Lung microvascular endothelial cell (primary cell): Measurements from ENCODE around the gene DDX19B. TPM values are rescaled to one million over a fixed set of nuclear protein-coding genes. Genes with fewer than 3 reads are reported as not detected.

Experiments
- DNase-seq, 2 donors: peaks; one replicate each; pipeline versions ENCODE4 v3.0.0 to v3.0.0-alpha.2; 2010; ENCODE audit warnings: low read depth in 2 of 2
- total RNA-seq: library from RNA; depleted of rRNA; stranded (reverse); fragments of >200 nt; gene quantifications from 2 replicates; pipeline ENCODE4 v1.2.1, GENCODE V29; 2014

The DDX19B gene
- total RNA-seq, 1 donor from 2014 or later: 15.5 TPM

GRCh38 chr16:70348991-70349390 lies 50.0 kb downstream of the DDX19B start:
- DNase-seq: peak; percentile 41 to 72

GRCh38 chr16:70349783-70350182 lies 50.8 kb downstream of the DDX19B start:
- no peak for DNase-seq

DNA sequence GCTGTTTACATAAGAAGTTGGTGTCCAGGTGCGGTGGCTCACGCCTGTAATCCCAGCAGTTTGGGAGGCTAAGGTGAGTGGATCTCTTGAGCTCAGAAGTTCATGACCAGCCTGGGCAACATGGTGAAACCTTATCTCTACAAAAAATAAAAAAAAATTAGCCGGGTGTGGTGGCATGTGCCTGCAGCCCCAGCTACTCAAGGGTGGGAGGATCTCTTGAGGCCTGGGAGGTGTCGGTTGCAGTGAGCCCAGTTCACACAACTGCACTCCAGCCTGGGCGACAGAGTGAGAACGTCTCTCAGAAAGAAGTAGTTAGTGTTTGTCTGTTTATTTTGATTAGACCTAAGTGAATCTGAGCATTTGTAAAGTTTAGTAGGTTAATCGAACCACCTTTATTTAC lies 60.6 kb downstream of the DDX19B start:
- DNase-seq: no peak

DNA sequence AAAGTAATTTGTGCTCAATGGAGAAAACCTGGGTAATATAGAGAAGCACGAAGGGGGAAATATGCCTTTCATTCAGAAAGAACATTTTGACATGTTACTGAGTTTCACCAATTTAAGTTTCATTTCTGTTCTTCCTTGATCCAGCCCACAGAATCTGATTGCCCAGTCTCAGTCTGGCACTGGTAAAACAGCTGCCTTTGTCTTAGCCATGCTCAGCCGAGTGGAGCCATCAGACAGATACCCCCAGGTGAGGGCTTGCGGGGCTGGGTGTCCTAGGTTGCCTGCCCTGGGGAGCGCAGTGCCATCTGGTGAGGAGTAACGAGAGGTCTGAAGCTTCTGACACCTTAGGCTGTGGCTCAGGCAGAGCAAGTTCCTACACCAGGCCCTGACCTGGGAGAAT lies 65.4 kb downstream of the DDX19B start:
- DNase-seq: no peak

GRCh38 chr16:70370145-70370544 lies 71.2 kb downstream of the DDX19B start:
- DNase-seq: peak; percentile 48 to 56

DNA sequence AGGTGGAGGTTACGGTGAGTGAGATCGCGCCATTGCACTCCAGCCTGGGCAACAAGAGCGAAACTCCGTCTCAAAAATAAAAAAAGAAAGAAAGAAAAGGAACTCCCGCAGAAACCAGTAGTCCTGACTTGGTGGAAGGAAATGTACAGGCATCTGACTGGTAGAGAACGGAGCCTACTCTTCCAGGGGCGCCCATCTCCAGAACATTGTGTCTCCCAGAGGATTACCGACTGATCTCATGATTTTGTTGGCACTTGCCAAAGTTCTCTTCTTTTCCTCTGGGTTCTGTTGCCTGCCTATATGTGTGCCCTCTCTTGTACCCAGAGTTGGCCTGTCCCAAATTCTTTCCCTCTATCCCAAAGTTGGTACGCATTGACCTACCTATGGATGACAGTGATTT lies 71.9 kb downstream of the DDX19B start:
- DNase-seq: no peak

DNA sequence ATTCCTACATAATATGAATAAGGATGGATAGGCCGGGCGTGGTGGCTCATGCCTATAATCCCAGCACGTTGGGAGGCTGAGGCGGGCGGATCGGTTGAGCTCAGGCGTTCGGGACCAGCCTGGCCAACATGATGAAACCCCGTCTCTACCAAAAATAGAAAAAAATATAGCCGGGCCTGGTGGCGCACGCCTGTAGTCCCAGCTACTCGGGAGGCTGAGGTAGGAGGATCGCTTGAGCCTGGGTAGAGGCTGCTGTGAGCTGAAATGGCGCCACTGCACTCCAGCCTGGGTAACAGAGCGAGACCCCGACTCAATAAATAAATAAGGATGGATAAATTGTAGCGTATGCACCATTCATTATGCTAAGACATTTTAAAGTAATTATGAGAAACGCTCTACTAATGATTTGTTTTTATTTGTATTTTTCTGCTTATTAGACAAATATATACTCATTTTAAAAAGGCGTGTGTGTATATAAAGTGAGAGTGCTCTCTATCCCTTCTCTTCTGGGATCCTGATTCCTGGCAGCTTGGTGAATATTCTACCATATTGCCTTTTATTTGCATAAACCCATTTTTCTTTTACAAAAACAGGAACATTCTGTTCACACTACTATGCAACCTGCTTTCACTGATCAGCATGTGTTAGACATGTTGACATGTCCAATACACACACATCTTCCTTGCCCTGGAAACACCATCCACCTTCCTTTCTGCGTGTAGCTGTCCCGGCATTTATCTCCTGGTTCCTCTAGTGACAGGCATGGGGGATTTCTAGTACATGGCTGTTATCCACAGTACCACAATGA lies 74.1 kb downstream of the DDX19B start:
- DNase-seq: no peak

DNA sequence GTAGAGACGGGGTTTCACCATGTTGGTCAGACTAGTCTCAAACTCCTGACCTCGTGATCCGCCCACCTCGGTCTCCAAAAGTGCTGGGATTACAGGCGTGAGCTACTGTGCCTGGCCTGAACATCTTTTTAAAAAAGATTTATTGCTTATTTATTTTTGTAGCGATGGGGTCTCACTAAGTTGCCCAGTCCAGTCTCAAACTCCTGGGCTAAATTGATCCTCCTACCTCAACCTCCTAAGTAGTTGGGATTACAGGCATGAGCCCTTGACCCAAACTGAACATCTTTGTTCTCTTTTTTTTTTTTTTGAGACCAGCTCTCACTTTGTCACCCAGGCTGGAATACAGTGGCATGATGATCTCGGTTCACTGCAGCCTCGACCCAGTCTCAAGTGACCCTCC lies 75.2 kb downstream of the DDX19B start:
- DNase-seq: no peak

DNA sequence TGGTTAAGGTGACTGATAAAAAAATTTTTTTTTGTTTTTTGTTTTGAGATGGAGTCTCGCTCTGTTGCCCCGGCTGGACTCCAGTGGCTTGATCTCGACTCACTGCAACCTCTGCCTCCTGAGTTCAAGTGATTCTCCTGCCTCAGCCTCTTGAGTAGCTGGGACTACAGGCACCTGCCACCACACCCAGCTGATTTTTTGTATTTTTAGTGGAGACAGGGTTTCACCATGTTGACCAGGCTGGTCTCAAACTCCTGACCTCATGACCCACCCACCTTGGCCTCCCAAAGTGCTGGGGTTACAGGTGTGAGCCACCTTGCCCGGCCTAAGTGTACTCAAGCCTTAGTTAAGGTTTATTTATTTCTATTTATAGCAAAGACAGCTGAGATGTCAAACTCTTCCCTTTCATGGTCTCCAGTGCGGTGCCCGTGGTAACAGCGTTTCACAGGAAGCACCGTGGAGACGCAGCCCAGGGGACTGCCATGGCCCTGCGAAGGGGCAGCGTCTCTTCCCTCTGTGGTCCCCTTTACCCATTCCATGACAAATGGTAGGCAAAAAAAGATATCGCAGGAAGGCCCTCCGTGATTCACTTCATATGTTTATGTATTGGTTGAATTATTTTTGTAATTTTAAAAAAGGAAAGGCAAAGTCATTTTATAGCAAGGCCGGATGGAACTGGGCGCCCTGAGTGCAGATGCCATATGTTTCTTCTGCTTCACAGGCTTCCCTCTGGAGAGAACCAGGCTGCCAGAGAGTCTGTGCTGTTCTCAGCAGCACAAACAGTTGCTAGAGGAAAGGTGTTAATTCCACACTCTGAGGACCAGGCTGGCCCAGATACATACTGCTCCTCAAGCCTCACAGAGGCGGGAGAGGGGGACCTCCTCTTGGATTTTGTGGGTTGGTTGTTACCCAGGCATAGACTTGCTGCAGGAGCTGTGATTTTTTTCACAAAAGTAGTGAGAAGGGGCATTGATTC lies 76.9 kb downstream of the DDX19B start:
- no peak for DNase-seq

GRCh38 chr16:70377782-70378181 lies 78.8 kb downstream of the DDX19B start:
- DNase-seq: peak in 1 of 2 donors; percentile 76

DNA sequence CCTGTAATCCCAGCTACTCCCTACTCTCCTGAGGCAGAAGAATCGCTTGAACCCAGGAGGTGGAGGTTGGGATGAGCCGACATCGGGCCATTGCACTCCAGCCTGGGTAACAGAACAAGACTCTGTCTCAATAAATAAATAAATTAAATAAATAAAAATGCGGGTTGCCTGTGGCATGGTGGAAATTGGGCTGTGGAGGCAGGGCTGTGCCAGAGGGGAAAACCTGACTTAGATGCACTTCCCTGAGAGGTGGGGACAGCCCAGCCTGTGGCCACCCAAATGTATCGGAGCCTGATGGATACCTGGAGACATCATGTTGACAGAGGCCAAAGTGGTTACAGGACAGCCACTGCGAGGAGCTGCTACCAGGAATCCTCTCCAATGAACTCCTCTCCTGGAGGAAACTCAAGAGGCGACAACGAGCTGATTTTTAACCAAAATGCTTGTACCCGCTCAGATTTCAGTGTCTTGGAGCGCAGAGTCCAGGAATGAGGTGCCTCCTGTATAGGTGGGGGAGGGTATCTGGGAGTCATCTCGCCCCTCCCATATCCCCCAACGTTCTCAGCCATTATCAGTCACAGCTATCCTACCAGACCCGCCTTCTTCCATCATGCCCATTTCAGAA lies 80.0 kb downstream of the DDX19B start:
- DNase-seq: no peak

DNA sequence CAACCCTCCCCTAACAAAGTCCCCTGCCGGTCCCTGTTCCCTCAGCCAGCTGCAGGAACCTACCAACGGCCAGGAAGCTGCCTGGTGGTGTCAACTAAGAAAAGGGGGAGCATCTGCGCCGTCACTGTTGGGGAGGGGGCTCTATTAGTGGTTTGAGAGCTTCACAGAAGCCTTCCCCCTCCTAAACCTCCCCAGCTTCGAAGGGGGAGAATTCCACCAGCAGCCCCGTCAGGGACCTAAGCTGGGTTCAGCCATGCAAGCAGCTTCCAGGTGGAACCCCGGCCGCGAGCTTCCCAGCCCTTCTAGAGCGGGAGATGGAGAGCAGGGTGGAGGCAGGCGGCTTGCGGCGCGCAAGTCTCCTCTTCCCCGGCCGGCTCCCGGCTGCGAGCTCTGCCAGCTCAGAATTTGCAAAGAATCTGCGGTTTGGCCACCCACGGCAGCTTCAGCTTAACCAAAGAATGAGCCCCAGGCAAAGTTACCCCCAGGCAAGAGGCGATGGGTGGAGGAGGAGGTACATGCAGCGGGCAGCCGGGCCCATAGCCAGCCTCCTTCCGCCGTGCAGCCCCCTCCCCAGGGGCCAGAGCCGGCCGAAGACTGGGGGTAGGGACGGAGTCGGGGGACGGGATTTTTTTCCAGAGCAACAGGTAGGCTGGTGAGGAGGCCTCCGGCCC lies 81.4 kb downstream of the DDX19B start:
- DNase-seq: peak; percentile 50 to 57

DNA sequence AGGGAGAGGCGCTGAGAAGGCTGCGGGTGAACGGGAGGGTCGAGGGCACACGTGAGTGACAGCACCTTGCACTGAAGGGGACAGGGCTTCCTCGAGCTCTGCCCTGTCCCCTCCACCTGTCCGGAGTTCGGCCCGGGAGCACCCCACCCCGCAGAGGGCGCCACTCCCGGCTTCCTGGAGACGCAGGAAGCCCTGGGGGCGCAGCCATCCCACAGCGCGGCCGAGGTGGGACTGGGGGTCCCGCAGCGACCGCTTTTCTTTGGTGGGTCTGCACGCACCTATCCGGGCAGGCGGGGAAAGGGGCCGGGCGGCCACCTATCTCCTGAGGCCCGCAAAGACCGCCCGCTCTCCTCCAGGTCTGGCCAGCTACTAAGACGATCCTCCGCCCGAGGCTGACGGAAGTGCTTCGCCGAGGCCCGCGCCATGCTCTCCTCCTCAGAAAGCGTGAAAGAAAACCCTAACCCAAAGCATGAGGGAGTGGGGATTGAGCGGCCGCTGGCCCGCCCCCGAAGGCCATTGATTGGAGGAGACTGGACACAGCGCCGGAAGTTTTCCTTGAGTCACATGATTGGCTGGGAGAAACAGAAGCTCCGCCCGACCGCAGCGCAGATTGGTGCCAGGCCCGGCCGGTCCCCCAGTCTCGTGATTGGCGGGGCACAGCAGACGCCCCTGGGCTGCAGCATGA lies 82.1 kb downstream of the DDX19B start:
- peak; percentile 97 for DNase-seq

DNA sequence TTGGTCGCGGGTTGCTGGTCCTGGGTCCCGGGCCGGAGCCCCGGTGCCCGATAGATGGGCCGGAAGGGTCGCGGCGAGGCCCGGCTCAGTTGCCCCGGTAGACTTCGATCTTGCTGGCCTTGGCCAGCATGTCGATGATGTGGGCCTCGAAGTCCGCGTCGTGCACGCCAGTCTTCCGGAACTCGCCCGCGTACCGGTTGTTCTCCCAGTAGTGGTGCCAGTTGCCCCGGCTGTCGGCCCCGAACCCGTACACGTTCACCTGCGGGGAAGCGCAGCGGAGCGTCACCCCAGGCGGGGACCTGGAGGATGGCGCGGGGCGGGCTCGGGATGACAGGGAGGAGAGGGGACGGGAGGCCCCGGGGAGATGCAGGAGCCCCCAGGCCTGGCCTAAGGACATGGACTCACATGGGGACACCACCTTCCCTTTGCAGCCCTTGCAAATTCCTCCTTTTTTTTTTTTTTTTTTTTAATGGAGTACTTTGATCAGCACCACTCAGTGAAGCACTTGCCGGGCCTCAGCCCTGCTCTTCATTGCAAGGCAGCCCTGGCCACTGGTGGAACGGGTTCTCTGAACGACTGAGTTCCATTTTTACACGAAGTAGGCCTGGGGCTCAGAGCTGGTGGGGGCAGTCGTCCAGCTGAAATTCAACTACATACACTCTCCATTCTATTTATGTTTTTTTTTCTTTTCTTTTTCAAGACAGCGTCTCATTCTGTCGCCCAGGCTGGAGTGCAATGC lies 82.8 kb downstream of the DDX19B start:
- DNase-seq: no peak

- no peak for DNase-seq
Observed at GRCh38 chr16:70383421-70383960, 84.5 kb downstream of the DDX19B start.

Other genes with a start within 250 kb of the DDX19B start
- 17.7 and 20.4 TPM in 2 replicates for gene PDPR, start 184.9 kb upstream of the DDX19B start, total RNA-seq
- under 0.01 TPM in 2 replicates for gene CLEC18C, start 125.4 kb upstream of the DDX19B start, total RNA-seq
- 28.3 and 43.7 TPM in 2 replicates for gene EXOSC6, start 47.2 kb upstream of the DDX19B start, total RNA-seq
- gene AARS1, start 9.7 kb upstream of the DDX19B start, total RNA-seq: 66.0 and 148 TPM in 2 replicates
- 22.7 and 31.3 TPM in 2 replicates for gene DDX19A, start 47.7 kb downstream of the DDX19B start, total RNA-seq
- gene ST3GAL2, start 139.9 kb downstream of the DDX19B start, total RNA-seq: 29.0 and 37.9 TPM in 2 replicates
- 6.8 and 9.7 TPM in 2 replicates for gene FCSK, start 155.4 kb downstream of the DDX19B start, total RNA-seq
- gene COG4, start 224.4 kb downstream of the DDX19B start, total RNA-seq: 59.5 and 71.8 TPM in 2 replicates
- 39.2 and 50.8 TPM in 2 replicates for gene SF3B3, start 224.6 kb downstream of the DDX19B start, total RNA-seq